Suprapubic skin (tissue), 4 donors: ENCODE data around the gene BLTP3A. TPM values are rescaled to one million over a fixed set of nuclear protein-coding genes. Genes with fewer than 3 reads are reported as not detected.
A peak's percentile ranks its signal among the peaks of the same experiment; 100 is the strongest.
"Not testable (repeated sequence)": the region's sequence is repeated elsewhere in the genome, so short reads cannot be mapped to it uniquely, and the experiment has no call there.

Experiments used
- DNase-seq, 2 donors: peaks; one replicate each; pipeline ENCODE4 v3.0.0-alpha.2; 2019; ENCODE audit warnings: low spot score in 2 of 2
- H3K27ac ChIP-seq: fragments of 200-600 bp; sonication (generic); one replicate; pipeline ENCODE4 v1.5.1; 2019
- H3K27me3 ChIP-seq: fragments of 200-600 bp; sonication (generic); one replicate; pipeline ENCODE4 v1.5.1; 2019
- H3K36me3 ChIP-seq: fragments of 200-600 bp; sonication (generic); one replicate; pipeline ENCODE4 v1.5.1; 2019
- H3K4me1 ChIP-seq: fragments of 200-600 bp; sonication (generic); one replicate; pipeline ENCODE4 v1.5.1; 2019
- H3K4me3 ChIP-seq: fragments of 200-600 bp; sonication (generic); one replicate; pipeline ENCODE4 v1.5.1; 2019; ENCODE audit warnings: mild to moderate bottlenecking
- H3K9me3 ChIP-seq: fragments of 200-600 bp; sonication (generic); one replicate; pipeline ENCODE4 v1.5.1; 2019
- EP300 ChIP-seq: sonication (generic); formaldehyde crosslinking; IDR thresholded peaks from one replicate; pipeline ENCODE4 v1.6.1; 2017; ENCODE audit warnings: antibody characterized with exemption
- POLR2A ChIP-seq, 2 donors: fragments of 450-650 bp; IDR thresholded peaks; one replicate each; pipeline ENCODE4 v1.6.1; 2017; ENCODE audit warnings: antibody characterized with exemption in 2 of 2, mild to moderate bottlenecking in 2 of 2, moderate library complexity in 2 of 2
- POLR2AphosphoS5 ChIP-seq, 3 donors: sonication (generic); formaldehyde crosslinking; IDR thresholded peaks; one replicate each; pipeline ENCODE4 v1.6.1; 2017; ENCODE audit warnings: antibody characterized with exemption in 3 of 3
- WGBS: methylation state at CpG from one replicate; pipeline ENCODE4 v1.1.5; 2018; 5-methylcytosine and 5-hydroxymethylcytosine counted together
- total RNA-seq, 4 donors: library from RNA; depleted of rRNA; stranded (reverse); fragments of >200 nt; gene quantifications; one replicate each; pipeline ENCODE4 v1.1.0, GENCODE V29; 2016
- TF ChIP-seq, protein P1 (sequence below), 2 donors: fragments of 200-600 bp in 1 of 2; fragments of 450-650 bp in 1 of 2; sonication (generic) in 1 of 2; IDR thresholded peaks; one replicate each; pipeline ENCODE4 v1.5.1; 2016 to 2019; ENCODE audit warnings: antibody characterized with exemption in 2 of 2, mild to moderate bottlenecking in 1 of 2, moderate library complexity in 1 of 2

The BLTP3A gene
- total RNA-seq, 4 donors from 2014 or later, result 6.3 to 12.2 (median 9.0) TPM

DNA sequence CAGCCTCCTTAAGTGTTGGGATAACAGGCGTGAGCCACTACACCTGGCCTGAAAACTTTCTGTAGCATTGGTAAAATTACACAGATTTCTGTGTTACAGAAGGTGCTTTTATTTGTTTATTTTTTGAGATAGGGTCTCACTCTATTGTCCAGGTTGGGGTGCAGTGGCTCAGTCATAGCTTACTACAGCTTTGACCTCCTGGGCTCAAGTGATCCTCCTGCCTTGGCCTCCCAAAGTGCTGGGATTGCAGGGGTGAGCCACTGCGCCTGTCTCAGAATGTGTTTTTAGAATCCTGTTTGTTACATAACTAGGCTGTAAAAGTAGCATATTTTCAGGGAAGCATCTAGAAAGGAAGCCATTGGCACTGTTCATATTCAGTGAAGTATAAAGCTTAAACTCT is 16.9 kb upstream of the BLTP3A start:
- Histone ChIP-seq H3K27ac (no peak overlapping the region), H3K9me3 (no peaks in the 10 kb centered on the region), H3K4me1 (peaks cover 3% of the 10 kb centered on the region), H3K27me3 (no peaks in the 10 kb centered on the region), H3K4me3 (no peak overlapping the region), H3K36me3 (peaks cover 58% of the 10 kb centered on the region)
- no peak for DNase-seq
- TF ChIP-seq EP300 (no peak), POLR2A (IDR thresholded peaks at IDR 0.05) (no peak), POLR2AphosphoS5 (IDR thresholded peaks at IDR 0.05) (no peak)
- TF ChIP-seq, protein P1, sequence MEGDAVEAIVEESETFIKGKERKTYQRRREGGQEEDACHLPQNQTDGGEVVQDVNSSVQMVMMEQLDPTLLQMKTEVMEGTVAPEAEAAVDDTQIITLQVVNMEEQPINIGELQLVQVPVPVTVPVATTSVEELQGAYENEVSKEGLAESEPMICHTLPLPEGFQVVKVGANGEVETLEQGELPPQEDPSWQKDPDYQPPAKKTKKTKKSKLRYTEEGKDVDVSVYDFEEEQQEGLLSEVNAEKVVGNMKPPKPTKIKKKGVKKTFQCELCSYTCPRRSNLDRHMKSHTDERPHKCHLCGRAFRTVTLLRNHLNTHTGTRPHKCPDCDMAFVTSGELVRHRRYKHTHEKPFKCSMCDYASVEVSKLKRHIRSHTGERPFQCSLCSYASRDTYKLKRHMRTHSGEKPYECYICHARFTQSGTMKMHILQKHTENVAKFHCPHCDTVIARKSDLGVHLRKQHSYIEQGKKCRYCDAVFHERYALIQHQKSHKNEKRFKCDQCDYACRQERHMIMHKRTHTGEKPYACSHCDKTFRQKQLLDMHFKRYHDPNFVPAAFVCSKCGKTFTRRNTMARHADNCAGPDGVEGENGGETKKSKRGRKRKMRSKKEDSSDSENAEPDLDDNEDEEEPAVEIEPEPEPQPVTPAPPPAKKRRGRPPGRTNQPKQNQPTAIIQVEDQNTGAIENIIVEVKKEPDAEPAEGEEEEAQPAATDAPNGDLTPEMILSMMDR (IDR thresholded peaks at IDR 0.05), result no peak
- WGBS, result 100% methylated on average over 2 of the region's 2 CpGs

DNA sequence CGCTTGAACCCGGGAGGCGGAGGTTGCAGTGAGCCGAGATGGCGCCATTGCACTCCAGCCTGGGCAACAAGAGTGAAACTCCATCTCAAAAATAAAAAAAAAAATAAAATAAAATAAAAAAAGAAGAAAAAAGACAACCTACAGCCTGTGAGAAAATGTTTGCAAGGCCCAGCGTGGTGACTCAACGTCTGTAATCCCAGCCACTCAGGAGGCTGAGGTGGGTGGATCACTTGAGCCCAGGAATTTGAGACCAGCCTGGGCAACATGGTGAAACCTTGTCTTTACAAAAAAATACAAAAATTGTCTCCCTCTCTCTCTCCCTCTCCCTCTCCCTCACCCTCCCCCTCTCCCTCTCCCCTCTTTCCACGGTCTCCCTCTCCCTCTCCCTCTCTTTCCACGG is 6.5 kb upstream of the BLTP3A start:
- H3K9me3 ChIP-seq, H3K4me3 ChIP-seq, H3K27me3 ChIP-seq, H3K27ac ChIP-seq, H3K4me1 ChIP-seq, DNase-seq, H3K36me3 ChIP-seq: not testable (repeated sequence)
- whole genome bisulfite sequencing, result 88% methylated on average over 9 of the region's 9 CpGs

DNA sequence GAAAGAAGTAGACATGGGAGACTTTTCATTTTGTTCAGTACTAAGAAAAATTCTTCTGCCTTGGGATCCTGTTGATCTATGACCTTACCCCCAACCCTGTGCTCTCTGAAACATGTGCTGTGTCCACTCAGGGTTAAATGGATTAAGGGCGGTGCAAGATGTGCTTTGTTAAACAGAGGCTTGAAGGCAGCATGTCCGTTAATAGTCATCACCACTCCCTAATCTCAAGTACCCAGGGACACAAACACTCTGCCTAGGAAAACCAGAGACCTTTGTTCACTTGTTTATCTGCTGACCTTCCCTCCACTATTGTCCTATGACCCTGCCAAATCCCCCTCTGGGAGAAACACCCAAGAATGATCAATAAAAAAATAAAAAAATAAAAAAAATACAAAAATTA is 4.7 kb upstream of the BLTP3A start:
- DNase-seq, H3K9me3 ChIP-seq, H3K36me3 ChIP-seq, H3K27ac ChIP-seq, H3K27me3 ChIP-seq, H3K4me1 ChIP-seq, H3K4me3 ChIP-seq: not testable (repeated sequence)
- WGBS, result 65% methylated on average over 2 of the region's 2 CpGs

DNA sequence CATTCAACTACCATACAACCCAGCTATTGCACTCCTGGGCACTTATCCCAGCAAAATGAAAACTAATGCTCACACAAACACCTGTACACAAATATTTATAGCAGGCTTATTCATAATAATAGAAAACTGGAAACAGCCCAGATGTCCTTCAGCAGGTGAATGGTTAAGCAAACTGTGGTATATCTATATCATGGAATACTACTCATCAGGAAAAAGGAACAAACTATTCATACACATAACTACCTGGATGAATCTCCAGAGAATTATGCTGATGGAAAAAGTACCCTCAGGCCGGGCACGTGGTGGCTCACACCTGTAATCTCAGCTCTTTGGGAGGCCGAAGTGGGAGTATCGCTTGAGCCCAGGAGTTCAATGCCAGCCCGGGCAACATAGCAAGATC is 3.8 kb upstream of the BLTP3A start:
- WGBS, result 92% methylated on average over 5 of the region's 5 CpGs
- DNase-seq, result no peak

DNA sequence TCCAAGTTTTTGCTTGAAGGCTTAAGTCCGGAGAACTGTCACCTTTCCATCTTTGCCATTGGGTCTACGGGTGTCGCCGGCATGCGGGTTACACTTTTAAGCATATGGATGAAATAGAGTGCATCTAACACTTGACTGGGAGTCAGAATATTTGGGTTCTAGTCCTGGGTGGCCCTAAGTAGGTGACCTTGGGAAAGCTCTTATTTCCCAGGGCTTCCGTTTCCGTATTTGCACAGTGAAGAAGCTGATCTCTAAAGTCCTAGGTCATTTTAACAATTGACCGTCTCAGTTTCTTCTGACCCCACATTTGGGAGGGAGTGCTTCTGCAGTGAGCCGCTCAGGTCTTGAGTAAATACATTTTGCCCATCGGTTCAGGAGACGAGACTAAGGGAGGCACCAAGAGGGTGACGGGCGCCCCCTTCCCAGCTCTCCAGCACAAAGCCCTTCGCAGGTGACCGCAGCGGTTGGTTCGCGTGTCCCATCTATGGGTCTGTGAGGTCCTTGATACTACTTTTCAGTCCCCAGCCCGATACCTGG is 651 bp upstream of the BLTP3A start:
- 9% methylated on average over 19 of the region's 19 CpGs for WGBS
- no peak for TF ChIP-seq POLR2AphosphoS5 (IDR thresholded peaks at IDR 0.05)
- no peak for TF ChIP-seq EP300
- TF ChIP-seq, protein P1 (IDR thresholded peaks at IDR 0.05), result no peak
- no peak for TF ChIP-seq POLR2A (IDR thresholded peaks at IDR 0.05)

More for the DNA sequence above, 3.8 kb upstream of the BLTP3A start:
- Histone ChIP-seq H3K4me1 (peaks cover 13% of the 10 kb centered on the region), H3K27me3 (no peaks in the 10 kb centered on the region), H3K36me3 (no peaks in the 10 kb centered on the region), H3K4me3 (no peak overlapping the region), H3K9me3 (no peaks in the 10 kb centered on the region), H3K27ac (no peak overlapping the region)
- TF ChIP-seq POLR2AphosphoS5 (IDR thresholded peaks at IDR 0.05) (no peak), POLR2A (IDR thresholded peaks at IDR 0.05) (no peak), EP300 (no peak)
- TF ChIP-seq, protein P1 (IDR thresholded peaks at IDR 0.05), result no peak

DNA sequence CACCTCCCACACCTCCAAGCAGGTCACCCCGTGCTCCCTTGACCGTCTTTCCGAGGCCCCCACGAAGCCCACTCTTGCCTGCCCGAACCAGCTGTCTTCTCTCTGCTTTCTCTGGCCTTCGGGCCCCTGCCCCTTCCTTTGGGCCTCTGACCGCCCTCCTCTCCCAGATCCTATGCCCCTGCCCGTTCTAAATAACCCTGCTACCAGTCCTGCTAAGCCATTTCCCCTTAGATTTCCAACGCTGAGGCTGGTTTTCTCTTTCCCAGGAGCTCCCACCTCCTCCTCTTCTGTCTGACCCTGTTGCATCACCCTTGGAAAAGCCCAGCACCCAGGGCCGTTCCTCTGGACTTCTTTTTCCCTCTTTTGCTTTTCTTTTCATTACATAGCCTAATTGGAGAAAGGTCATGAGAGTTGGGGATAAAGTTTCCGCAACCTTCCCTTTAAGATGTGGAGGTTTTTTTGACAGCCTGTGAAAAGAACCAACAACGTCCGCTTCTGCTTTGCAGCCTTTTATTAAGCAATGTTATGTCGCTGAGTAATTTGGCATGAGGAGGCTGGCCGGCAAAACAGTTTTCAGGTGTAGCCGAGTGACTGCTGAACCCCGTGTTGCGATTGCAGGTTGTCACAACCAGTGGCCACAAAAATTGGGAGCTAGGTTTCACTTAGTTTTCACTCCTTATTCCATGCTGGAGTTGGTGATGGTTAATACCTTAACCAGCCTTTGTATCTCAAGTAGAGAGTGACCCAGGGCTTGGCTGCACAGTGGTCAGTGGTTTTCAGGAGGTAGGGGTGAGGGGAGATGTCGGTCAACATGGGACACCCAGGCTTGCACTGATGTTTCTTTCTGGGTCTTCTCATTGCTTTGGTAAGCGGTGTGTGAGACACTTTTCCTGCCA is 970 bp downstream of the BLTP3A start:
- H3K4me1 ChIP-seq, result peaks cover 16% of the 10 kb centered on the region
- H3K27ac ChIP-seq, result peak overlapping the region; percentile 95
- DNase-seq, result no peak

More for the DNA sequence above, 651 bp upstream of the BLTP3A start:
- H3K9me3 ChIP-seq, result no peaks in the 10 kb centered on the region
- H3K27me3 ChIP-seq, result no peaks in the 10 kb centered on the region
- H3K27ac ChIP-seq, result peak overlapping the region; percentile 95
- DNase-seq, result peak; percentile 60 to 80
- no peaks in the 10 kb centered on the region for H3K36me3 ChIP-seq
- H3K4me3 ChIP-seq, result peak overlapping the region; percentile 92
- H3K4me1 ChIP-seq, result peaks cover 16% of the 10 kb centered on the region

More for the DNA sequence above, 970 bp downstream of the BLTP3A start:
- WGBS, result 9% methylated on average over 20 of the region's 20 CpGs
- Histone ChIP-seq H3K27me3 (no peaks in the 10 kb centered on the region), H3K4me3 (peak overlapping the region; percentile 92), H3K9me3 (no peaks in the 10 kb centered on the region), H3K36me3 (no peaks in the 10 kb centered on the region)
- TF ChIP-seq EP300, result no peak
- no peak for TF ChIP-seq POLR2AphosphoS5 (IDR thresholded peaks at IDR 0.05)
- no peak for TF ChIP-seq POLR2A (IDR thresholded peaks at IDR 0.05)
- TF ChIP-seq, protein P1 (IDR thresholded peaks at IDR 0.05), result no peak
